OCI-LY3 (cell line): ENCODE results near the gene ZNF630.

ENCODE experiments used
- H2AFZ ChIP-seq: fragments of 200-600, 300-600 bp; shearing (Covaris generic); 2 replicates; pipeline ENCODE4 v1.6.0; 2014; ENCODE audit warnings: antibody characterized with exemption, low read depth, low read length
- H3K27ac ChIP-seq: fragments of 200-600, 300-600 bp; sonication (generic); 2 replicates; pipeline ENCODE4 v1.5.1; 2014; ENCODE audit warnings: mild to moderate bottlenecking, low read length, moderate library complexity, mixed read lengths
- H3K27me3 ChIP-seq: fragments of 200-600, 300-600 bp; sonication (generic); 2 replicates; pipeline ENCODE4 v1.6.1; 2014; ENCODE audit warnings: low read depth, low read length, mixed read lengths
- H3K36me3 ChIP-seq: fragments of 200-600, 300-600 bp; sonication (generic); replicated peaks from 2 replicates; pipeline ENCODE3; 2014; ENCODE audit warnings: low read depth, low read length, mixed read lengths
- H3K4me1 ChIP-seq: fragments of 300-600, 200-600 bp; sonication (generic); 2 replicates; pipeline ENCODE4 v1.6.1; 2014; ENCODE audit warnings: low read length, mixed read lengths
- H3K4me2 ChIP-seq: fragments of 200-600, 300-600 bp; sonication (generic); 2 replicates; pipeline ENCODE4 v1.6.1; 2014; ENCODE audit warnings: low read length, mixed read lengths
- H3K4me3 ChIP-seq: fragments of 300-600, 200-600 bp; sonication (generic); 2 replicates; pipeline ENCODE4 v1.5.1; 2014; ENCODE audit warnings: antibody characterized with exemption, mild to moderate bottlenecking, low read length, moderate library complexity
- H3K79me2 ChIP-seq: fragments of 300-600, 200-600 bp; shearing (Covaris generic); 2 replicates; pipeline ENCODE4 v1.6.1; 2014; ENCODE audit warnings: mild to moderate bottlenecking, low read length, mixed read lengths
- H3K9ac ChIP-seq: fragments of 300-600, 200-600 bp; shearing (Covaris generic); 2 replicates; pipeline ENCODE4 v1.6.0; 2014; ENCODE audit warnings: mild to moderate bottlenecking, low read length, moderate library complexity
- H3K9me3 ChIP-seq: fragments of 200-600, 300-600 bp; shearing (Covaris generic); 2 replicates; pipeline ENCODE4 v1.6.1; 2014; ENCODE audit warnings: low read length, mixed read lengths; ENCODE audit not compliant: insufficient read depth
- H4K20me1 ChIP-seq: fragments of 200-600, 300-600 bp; sonication (generic); 2 replicates; pipeline ENCODE4 v1.6.1; 2016; ENCODE audit warnings: low read length, mixed read lengths; ENCODE audit not compliant: insufficient read depth
- EZH2phosphoT487 ChIP-seq: fragments of 200-600 bp; shearing (Covaris generic); IDR thresholded peaks from 2 replicates; pipeline ENCODE4 v1.6.1; 2018; ENCODE audit warnings: antibody characterized with exemption, mixed run types, low read depth
- TF ChIP-seq, protein P1 (sequence below): fragments of 200-600, 300-600 bp; sonication (generic); IDR thresholded peaks from 2 replicates; pipeline ENCODE4 v1.5.1; 2014; ENCODE audit warnings: antibody characterized with exemption, low read length, low read depth

ZNF630 gene

DNA sequence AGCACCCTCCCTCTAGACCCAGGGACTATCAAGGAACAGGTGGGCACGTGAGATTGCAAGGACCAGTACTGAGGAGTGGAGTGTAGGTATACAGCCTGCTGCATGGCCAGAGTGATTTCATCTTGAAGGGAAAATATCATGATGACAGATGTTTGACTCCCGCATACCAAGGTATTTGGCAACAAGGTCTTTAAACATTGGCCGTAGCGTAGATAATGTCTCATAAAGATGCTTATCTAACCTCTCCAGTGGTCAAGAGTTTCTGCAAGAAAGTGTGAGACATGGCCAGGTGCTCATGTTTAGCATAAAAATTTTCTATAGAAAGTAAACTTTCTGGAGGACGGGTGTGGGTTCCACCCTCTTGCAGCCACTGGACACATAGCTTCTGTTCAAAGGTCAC, 18.7 kb upstream of the ZNF630 start:
- Histone ChIP-seq H3K27ac (no peak overlapping the region), H3K4me2 (no peak overlapping the region), H4K20me1 (no peaks in the 10 kb centered on the region), H2AFZ (no peak overlapping the region), H3K4me3 (no peak overlapping the region), H3K4me1 (no peaks in the 10 kb centered on the region), H3K9ac (no peak overlapping the region), H3K27me3 (no peaks in the 10 kb centered on the region), H3K36me3 (no peaks in the 10 kb centered on the region), H3K9me3 (no peaks in the 10 kb centered on the region), H3K79me2 (no peaks in the 10 kb centered on the region)
- no peak for TF ChIP-seq EZH2phosphoT487
- TF ChIP-seq, protein P1, sequence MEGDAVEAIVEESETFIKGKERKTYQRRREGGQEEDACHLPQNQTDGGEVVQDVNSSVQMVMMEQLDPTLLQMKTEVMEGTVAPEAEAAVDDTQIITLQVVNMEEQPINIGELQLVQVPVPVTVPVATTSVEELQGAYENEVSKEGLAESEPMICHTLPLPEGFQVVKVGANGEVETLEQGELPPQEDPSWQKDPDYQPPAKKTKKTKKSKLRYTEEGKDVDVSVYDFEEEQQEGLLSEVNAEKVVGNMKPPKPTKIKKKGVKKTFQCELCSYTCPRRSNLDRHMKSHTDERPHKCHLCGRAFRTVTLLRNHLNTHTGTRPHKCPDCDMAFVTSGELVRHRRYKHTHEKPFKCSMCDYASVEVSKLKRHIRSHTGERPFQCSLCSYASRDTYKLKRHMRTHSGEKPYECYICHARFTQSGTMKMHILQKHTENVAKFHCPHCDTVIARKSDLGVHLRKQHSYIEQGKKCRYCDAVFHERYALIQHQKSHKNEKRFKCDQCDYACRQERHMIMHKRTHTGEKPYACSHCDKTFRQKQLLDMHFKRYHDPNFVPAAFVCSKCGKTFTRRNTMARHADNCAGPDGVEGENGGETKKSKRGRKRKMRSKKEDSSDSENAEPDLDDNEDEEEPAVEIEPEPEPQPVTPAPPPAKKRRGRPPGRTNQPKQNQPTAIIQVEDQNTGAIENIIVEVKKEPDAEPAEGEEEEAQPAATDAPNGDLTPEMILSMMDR, result no peak

DNA sequence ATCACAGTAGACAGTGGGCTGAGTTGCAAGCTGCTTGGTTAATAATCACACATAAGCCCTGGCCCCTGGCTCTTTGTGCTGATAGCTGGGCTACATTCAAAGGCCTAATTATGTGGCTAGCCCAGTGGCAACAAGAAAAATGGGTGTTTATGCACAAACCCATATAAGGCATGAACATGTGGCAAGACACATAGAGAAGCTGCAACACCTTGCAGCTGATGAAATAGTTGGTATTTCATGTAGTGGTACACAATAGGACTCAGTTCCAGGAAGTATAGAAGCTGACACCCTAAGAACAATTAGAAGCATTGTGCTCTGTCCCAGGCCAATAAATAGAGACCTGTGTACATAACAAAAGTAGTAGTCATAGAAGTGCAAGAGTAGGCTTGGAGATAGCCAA, 14.6 kb upstream of the ZNF630 start:
- no peak overlapping the region for H2AFZ ChIP-seq
- H3K27me3 ChIP-seq, result no peaks in the 10 kb centered on the region
- no peak overlapping the region for H3K9ac ChIP-seq
- no peaks in the 10 kb centered on the region for H3K36me3 ChIP-seq
- no peak overlapping the region for H3K4me3 ChIP-seq
- peaks cover 5% of the 10 kb centered on the region for H3K4me1 ChIP-seq
- H3K9me3 ChIP-seq, result no peaks in the 10 kb centered on the region
- H3K27ac ChIP-seq, result no peak overlapping the region
- no peaks in the 10 kb centered on the region for H4K20me1 ChIP-seq
- no peak overlapping the region for H3K4me2 ChIP-seq
- TF ChIP-seq EZH2phosphoT487, result no peak
- TF ChIP-seq, protein P1, result no peak
- no peaks in the 10 kb centered on the region for H3K79me2 ChIP-seq

DNA sequence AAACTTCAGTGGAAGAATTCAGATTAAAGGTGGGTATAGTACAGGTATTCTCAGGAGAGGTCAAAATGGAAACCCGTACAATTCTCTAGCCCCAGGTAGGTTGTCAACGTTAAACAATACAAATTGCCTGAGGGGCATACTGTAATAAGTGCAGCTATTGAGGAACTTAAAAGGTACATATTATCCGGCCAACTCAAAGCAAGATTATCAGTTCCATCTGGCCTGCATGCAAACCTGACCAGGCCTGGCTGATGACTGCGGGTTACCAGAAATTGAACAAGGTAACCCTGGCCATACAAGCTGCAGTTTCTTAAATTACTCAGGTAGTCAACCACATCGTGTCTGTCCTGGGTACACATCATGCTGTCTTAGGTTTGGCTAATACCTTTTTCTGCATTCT, 12.3 kb upstream of the ZNF630 start:
- Histone ChIP-seq H2AFZ (no peak overlapping the region), H3K27me3 (no peaks in the 10 kb centered on the region), H3K4me2 (no peak overlapping the region), H4K20me1 (no peaks in the 10 kb centered on the region), H3K9me3 (no peaks in the 10 kb centered on the region), H3K27ac (no peak overlapping the region), H3K4me1 (peaks cover 5% of the 10 kb centered on the region), H3K9ac (no peak overlapping the region), H3K79me2 (no peaks in the 10 kb centered on the region), H3K36me3 (no peaks in the 10 kb centered on the region), H3K4me3 (no peak overlapping the region)
- TF ChIP-seq, protein P1, result no peak
- no peak for TF ChIP-seq EZH2phosphoT487

- no peak overlapping the region for H3K27ac ChIP-seq
- H3K4me3 ChIP-seq, result no peak overlapping the region
- peaks cover 5% of the 10 kb centered on the region for H3K4me1 ChIP-seq
- no peaks in the 10 kb centered on the region for H3K27me3 ChIP-seq
- no peaks in the 10 kb centered on the region for H3K79me2 ChIP-seq
- 0 out of 2 replicates have a peak overlapping the region, but pooled peaks have one; percentile 8 for H3K4me2 ChIP-seq
- TF ChIP-seq, protein P1, result peak; percentile 57
- no peak for TF ChIP-seq EZH2phosphoT487
- H3K9me3 ChIP-seq, result no peaks in the 10 kb centered on the region
- no peaks in the 10 kb centered on the region for H3K36me3 ChIP-seq
- no peak overlapping the region for H3K9ac ChIP-seq
- H4K20me1 ChIP-seq, result no peaks in the 10 kb centered on the region
- no peak overlapping the region for H2AFZ ChIP-seq
Measured at GRCh38 chrX:48083212-48083611, 11.8 kb upstream of the ZNF630 start.
